UCSD-AML1 (cell line): ENCODE data around the gene WASF2.
A peak's percentile ranks its signal among the peaks of the same experiment; 100 is the strongest.
"Not testable (repeated sequence)": the region's sequence is repeated elsewhere in the genome, so short reads cannot be mapped to it uniquely, and the experiment has no call there.

Source experiments
- DNase-seq: peaks from one replicate; lab custom pipeline; 2025; ENCODE audit not compliant: unreplicated experiment; lab: John Stamatoyannopoulos, UW

The WASF2 gene

GRCh38 chr1:27521861-27522431, 32.0 kb upstream of the WASF2 start:
- DNase-seq: no peak

GRCh38 chr1:27521336-27521831, 31.4 kb upstream of the WASF2 start:
- peak; percentile 47 for DNase-seq

DNA sequence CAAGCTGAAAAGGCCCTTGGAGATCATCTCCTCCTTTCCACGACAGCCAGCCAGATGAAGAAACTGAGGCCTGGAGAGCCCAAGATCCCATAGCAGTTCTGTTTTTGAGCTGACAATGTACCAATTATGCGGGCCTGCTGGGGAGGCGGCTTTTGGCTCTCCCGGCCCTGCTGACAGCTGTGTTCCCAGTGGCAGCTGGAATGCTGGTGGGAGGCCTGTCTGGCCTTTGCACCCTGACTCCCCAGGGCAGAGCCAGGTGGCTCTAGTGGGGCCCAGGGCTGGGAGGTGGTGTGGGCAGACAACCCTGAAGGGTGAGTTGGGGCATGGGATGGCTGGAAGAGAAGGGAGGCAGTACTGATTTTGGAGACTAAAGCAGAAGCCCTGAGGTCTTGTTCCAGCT, 30.7 kb upstream of the WASF2 start:
- no peak for DNase-seq

DNA sequence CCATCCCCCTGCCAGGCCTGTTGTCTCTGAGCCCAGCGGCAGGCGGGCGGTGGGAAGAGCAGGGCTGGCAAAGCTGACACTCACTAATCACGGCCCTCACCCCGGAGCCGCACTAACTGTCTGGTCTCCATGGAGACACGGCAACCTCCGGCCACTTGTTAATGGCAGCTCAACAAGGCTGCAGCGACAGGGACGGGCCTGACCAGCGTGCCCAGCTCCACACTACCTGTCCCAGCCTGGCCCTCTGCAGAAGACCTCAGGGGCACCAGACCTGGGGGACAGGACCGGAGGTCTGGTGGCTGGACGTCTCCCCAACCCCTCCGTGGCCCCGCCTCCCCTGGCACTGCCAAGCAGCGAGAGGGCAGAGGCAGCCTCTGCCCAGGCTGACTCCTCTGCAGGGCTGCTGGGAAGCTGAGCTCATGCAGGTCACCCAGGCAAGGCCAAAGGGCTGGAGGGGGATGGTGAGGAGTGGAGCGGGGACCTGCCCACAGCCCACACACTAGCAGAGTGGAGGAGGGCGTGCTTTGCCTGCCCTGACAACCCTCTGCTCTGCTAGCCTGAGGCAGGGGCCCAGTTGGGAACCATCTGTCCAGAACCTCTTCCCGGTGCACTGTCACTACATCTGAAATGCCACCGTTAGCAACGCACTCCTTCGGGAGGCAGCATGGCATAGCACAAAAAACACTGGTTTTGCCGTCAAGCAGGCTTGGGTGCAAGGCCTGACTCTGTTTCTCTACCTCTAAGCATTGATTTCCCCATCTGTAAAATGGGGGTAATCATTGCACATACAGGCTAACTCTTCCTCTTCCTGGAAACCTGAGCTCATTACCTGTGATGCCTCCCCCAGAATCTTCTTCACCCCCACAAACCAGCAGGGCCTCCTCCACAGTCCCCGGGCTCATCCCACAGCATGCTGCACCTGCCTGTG, 29.6 kb upstream of the WASF2 start:
- DNase-seq: no peak

DNA sequence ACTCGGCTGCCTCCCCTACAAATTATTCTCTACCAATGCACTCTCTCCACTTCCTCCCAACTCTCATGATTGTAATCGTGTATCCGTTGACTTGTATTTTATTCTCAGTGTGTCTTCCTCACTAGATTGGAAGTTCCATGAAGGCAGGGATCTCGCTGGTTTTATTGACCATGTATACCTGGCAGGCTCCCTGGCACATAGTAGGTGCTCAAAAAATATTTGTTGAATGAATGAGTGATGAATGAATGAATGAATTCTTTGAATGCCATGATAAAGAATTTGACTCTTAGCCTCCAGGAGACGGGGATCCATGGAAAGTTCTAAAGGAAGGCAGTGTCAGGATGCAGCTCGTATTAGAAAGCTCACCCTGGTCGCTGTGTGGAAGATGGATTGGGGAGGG, 28.8 kb upstream of the WASF2 start:
- DNase-seq: no peak

DNA sequence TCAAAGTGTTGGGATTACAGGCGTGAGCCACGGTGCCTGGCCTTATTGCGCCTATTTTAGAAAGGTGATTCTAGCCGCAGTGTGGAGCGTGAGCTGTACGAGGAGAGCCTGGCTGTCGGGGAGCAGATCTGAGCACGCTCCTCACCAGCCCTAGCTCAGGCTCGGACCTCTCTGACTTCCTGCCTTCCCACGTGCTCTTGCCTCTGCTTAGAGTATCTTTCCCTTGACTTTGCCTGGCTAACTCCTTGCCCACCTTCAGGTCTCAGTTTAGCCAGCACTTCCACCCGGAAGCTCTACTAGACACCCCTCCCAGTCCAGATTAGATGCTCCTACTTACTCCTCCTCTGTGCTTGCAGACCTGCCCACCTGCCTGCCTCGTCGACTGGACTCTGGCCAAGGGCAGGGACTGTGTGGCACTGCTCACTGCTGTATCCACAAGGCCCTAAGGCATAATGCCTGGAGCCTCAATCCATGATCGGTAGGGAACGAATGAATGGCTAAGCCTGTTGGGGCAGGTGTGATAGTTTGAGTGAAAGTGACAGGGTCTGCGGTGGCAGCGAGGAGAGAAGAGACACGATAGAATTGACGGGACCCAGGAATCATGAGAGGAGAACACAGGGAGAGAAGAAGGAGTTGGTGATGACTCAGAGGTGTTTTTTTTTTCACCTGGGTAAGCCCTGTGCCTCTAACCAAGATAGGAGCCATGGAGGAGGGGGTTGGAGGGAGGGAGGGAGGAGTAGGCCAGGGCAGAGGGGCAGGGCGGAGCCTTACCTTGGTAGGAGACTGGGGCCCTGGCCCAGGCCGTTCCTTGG, 28.1 kb upstream of the WASF2 start:
- no peak for DNase-seq

DNA sequence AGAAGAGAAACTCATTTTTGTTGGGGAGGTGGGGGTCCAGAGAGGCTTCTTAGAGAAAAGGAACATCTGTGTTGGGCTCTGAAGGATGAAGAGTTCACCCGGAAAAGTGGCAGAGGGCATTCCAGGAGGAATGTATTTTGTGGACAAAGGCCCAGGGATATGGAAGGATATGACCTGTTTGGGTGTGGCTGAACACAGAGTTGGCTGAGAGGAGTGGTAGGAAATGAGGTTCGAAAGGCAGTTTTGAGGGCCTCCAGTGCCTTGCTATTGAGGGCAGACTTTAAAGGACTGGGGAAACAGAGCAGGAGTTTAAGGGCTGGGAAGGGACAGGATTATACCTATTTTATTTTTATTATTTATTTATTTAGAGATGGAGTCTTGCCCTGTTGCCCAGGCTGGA, 27.3 kb upstream of the WASF2 start:
- DNase-seq: no peak

GRCh38 chr1:27515626-27516025, 25.7 kb upstream of the WASF2 start:
- DNase-seq: no peak

DNA sequence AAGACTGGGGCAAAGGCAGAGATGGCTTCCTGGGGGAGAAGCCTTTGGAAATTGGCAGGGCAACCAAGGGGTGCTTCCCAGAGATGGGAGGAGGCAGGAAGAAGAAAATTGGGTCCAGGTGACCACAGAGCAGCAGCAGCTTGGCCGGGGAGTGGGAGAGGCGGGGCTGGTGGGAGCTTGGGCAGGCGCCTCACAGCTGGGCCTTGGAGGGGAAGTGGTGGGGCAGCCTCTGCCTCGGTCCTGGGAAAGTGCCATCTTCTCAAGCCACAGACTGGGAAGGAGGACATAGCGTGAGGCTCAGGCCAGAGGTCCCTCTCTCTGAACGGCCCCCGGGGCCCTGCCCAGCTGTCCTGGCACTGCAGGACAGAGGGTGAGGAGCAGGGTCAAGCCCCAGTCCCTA, 24.0 kb upstream of the WASF2 start:
- peak; percentile 62 for DNase-seq

- DNase-seq: peak; percentile 62
Measured at GRCh38 chr1:27513528-27513927, 23.6 kb upstream of the WASF2 start.

DNA sequence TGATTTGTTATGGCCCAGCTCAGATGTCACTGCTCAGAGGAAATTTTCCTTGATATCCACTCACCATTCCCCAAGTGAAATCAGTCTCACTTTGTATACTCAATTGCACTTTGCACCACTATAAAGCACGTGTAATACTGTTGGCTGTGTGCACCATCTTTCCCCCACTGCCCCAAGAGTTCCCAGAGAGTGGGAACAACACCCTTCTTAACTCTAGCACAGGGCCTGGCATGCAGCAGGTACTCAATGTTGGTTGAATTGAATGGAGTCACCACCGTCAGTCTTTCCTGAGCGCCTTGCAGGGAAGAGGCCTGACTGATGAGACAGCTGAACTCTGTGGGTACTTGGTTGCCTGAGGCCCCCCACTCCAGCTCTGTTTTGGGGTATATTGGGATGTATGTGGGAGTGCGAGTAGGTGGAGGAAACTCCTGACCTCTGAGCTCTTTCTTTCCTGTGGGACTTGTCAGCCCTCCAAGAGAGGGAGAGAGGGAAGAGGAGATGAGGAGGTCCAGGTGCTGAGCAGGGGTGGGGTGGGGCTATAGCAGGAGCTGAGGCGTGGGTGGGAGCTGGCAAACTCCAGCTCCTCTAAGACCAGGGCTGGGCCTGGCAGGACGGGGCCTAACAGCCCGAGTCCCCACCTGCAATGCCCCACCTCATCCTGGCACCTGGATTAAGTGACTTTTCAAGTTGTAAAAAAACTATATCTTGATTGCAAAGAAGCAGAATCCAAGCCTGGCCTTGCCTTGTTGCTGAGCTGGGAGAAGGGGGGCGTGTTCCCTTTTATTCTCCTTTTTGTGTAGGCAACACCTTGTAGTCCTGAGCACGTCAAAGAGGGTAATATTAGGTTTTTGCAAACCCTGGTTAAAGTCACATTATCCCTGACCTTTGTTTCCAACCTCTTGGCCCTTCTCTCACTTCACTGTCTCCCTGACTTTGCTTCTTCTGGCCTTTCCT, 19.4 kb upstream of the WASF2 start:
- no peak for DNase-seq

DNA sequence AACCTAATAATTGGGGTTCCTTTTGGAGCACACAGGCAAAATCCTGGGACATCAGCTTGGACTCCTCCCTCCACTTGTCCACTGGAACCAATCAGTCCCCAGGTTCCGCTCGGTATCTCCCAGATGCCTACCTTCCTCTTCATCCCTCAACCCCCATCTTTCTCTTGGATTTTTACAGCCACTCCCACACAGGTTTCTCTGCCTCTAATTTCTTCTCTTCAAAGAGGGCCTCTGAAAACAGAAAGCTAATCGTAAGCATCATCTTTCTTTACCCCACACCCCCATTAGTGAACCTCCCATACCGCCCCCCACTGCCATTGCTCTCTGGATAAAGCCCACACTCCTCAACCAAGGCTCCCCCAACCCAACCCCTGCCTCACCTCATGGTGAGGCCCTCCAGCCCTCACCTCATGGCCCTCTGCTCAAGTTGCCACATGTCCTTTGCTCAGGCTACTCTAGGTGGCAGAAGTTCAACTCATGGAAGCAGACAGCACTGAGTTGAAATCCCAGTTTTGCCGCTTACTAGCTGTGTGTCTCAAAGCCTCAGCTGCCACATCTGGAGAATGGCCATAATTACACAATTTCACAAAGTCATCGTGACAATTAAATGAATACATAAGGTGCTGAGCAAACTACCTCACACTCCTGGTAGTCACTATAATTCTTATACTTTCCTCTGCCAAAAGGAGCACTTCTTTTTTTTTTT, 18.1 kb upstream of the WASF2 start:
- no peak for DNase-seq

DNA sequence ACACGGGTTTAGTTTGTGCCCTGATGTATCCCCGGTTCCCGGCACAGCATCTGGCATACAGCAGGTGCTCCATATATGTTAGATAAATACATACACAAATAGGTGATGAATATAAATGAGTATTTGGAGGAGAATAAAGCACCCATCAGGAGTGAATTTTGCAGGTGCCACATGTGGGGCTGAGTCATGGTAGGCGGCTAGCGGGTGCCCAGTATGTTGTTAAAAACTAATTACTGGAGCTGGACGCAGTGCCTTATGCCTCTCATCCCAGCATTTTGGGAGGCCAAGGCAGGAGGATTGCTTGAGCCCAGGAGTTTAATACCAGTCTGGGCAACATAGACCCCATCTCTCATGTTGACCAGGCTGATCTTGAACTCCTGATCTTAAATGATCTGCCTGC, 16.7 kb upstream of the WASF2 start:
- no peak for DNase-seq

DNA sequence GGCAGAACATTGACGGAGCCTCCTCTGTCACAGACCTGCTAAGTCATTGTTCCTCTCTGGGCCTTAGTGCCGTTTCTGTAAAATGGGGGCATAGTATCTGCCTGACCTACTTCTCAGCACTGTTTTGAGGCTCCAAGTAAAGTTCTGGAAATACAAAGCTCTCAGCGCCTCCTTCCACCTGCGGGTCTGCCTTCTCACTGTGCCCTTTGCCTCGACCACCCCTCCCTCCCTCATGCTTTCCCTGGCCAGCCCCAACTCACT, 15.4 kb upstream of the WASF2 start:
- no peak for DNase-seq

GRCh38 chr1:27504588-27505419, 14.8 kb upstream of the WASF2 start:
- no peak for DNase-seq

- no peak for DNase-seq
Measured at GRCh38 chr1:27503844-27504587, 14.0 kb upstream of the WASF2 start.

- no peak for DNase-seq
Measured at GRCh38 chr1:27503033-27503432, 13.1 kb upstream of the WASF2 start.

DNA sequence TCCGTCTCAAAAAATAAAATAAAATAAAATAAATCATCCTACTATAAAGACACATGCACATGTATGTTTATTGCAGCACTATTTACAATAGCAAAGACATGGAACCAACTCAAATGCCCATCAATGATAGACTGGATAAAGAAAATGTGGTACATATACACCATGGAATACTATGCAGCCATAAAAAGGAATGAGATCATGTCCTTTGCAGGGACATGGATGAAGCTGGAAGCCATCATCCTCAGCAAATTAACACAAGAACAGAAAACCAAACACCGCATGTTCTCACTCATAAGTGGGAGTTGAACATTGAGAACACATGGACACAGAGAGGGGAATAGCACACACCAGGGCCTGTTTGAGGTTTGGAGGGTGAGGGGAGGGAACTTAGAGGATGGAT, 11.2 kb upstream of the WASF2 start:
- DNase-seq: not testable (repeated sequence)

DNA sequence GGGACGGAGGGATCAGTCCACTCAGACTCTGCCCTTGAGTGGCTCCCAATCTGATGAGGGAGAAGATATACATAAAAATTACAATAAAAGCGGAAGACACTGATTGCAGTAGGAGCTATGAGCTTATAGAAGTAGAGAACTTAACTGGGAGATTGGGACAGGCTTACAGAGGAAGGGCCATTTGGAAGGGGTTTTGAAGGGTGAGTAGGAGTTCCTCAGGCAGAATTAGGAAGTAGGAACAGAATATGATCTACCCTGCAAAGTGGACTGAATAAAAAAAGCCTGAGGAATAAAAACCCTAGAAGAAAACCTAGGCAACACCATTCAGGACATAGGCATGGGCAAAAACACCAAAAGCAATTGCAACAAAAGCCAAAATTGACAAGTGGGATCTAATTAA, 9.2 kb upstream of the WASF2 start:
- no peak for DNase-seq
